ENCODE data around the gene CSRP1.

The CSRP1 gene

GRCh38 chr1:201445310-201445709, 61.6 kb downstream of the CSRP1 start:
- Histone ChIP-seq H3K27ac (ENCODE audit: low read depth, low read length) (no peak overlapping the region), H3K79me2 (ENCODE audit: insufficient read depth, low read length) (no peaks in the 10 kb centered on the region), H3K9me2 (replicated peaks; ENCODE audit: insufficient read depth, low read length) (no peaks in the 10 kb centered on the region), H3F3A (ENCODE audit: insufficient read depth) (no peaks in the 10 kb centered on the region), H3K9ac (ENCODE audit: low read length) (no peak overlapping the region), H3K4me2 (ENCODE audit: low read depth, low read length, poor library complexity, severe bottlenecking) (no peak overlapping the region), H2AFZ (ENCODE audit: low read depth, low read length, severe bottlenecking) (no peak overlapping the region), H3K4me3 (ENCODE audit: insufficient read depth, low read length, poor library complexity, severe bottlenecking) (no peak overlapping the region), H4K20me1 (ENCODE audit: low read depth, low read length) (no peaks in the 10 kb centered on the region), H3K9me3 (ENCODE audit: insufficient read depth, low read length) (no peaks in the 10 kb centered on the region), H3K36me3 (ENCODE audit: low read length) (no peaks in the 10 kb centered on the region), H3K27me3 (ENCODE audit: low read length) (no peaks in the 10 kb centered on the region)
- TF ChIP-seq EZH2phosphoT487 (conservative IDR thresholded peaks at IDR 0.05; ENCODE audit: low read length) (no peak), CTCF (IDR thresholded peaks at IDR 0.05; ENCODE audit: insufficient read depth, low read length, poor library complexity, severe bottlenecking) (no peak)

GRCh38 chr1:201444792-201445191, 62.1 kb downstream of the CSRP1 start:
- no peaks in the 10 kb centered on the region for H3K27me3 ChIP-seq (ENCODE audit: low read length)
- no peak overlapping the region for H2AFZ ChIP-seq (ENCODE audit: low read depth, low read length, severe bottlenecking)
- H3K9me2 ChIP-seq (replicated peaks; ENCODE audit: insufficient read depth, low read length) = no peaks in the 10 kb centered on the region
- H3K27ac ChIP-seq (ENCODE audit: low read depth, low read length) = no peak overlapping the region
- no peak overlapping the region for H3K4me2 ChIP-seq (ENCODE audit: low read depth, low read length, poor library complexity, severe bottlenecking)
- no peaks in the 10 kb centered on the region for H3K9me3 ChIP-seq (ENCODE audit: insufficient read depth, low read length)
- no peaks in the 10 kb centered on the region for H3F3A ChIP-seq (ENCODE audit: insufficient read depth)
- no peaks in the 10 kb centered on the region for H3K79me2 ChIP-seq (ENCODE audit: insufficient read depth, low read length)
- H4K20me1 ChIP-seq (ENCODE audit: low read depth, low read length) = no peaks in the 10 kb centered on the region
- H3K36me3 ChIP-seq (ENCODE audit: low read length) = no peaks in the 10 kb centered on the region
- H3K9ac ChIP-seq (ENCODE audit: low read length) = no peak overlapping the region
- no peak overlapping the region for H3K4me3 ChIP-seq (ENCODE audit: insufficient read depth, low read length, poor library complexity, severe bottlenecking)
- TF ChIP-seq EZH2phosphoT487 (conservative IDR thresholded peaks at IDR 0.05; ENCODE audit: low read length) (no peak), CTCF (IDR thresholded peaks at IDR 0.05; ENCODE audit: insufficient read depth, low read length, poor library complexity, severe bottlenecking) (no peak)

- TF ChIP-seq EZH2phosphoT487 (conservative IDR thresholded peaks at IDR 0.05; ENCODE audit: low read length) = no peak
- TF ChIP-seq CTCF (IDR thresholded peaks at IDR 0.05; ENCODE audit: insufficient read depth, low read length, poor library complexity, severe bottlenecking) = no peak
- Histone ChIP-seq H3K36me3 (ENCODE audit: low read length) (no peaks in the 10 kb centered on the region), H3K27me3 (ENCODE audit: low read length) (no peaks in the 10 kb centered on the region), H3K4me2 (ENCODE audit: low read depth, low read length, poor library complexity, severe bottlenecking) (no peak overlapping the region), H3K79me2 (ENCODE audit: insufficient read depth, low read length) (no peaks in the 10 kb centered on the region), H4K20me1 (ENCODE audit: low read depth, low read length) (no peaks in the 10 kb centered on the region), H3K4me3 (ENCODE audit: insufficient read depth, low read length, poor library complexity, severe bottlenecking) (no peak overlapping the region), H3K9ac (ENCODE audit: low read length) (no peak overlapping the region), H2AFZ (ENCODE audit: low read depth, low read length, severe bottlenecking) (no peak overlapping the region), H3K27ac (ENCODE audit: low read depth, low read length) (no peak overlapping the region), H3K9me2 (replicated peaks; ENCODE audit: insufficient read depth, low read length) (no peaks in the 10 kb centered on the region), H3F3A (ENCODE audit: insufficient read depth) (no peaks in the 10 kb centered on the region), H3K9me3 (ENCODE audit: insufficient read depth, low read length) (no peaks in the 10 kb centered on the region)
These were observed 63.2 kb downstream of the CSRP1 start for GRCh38 chr1:201443747-201444146.
